KMS-11 (cell line): ENCODE results near the gene IGHMBP2.

Experiments used
- H2AFZ ChIP-seq: fragments of 200-600 bp; sonication (generic); 2 replicates; pipeline ENCODE4 v1.6.1; 2016; ENCODE audit warnings: antibody characterized with exemption, mixed run types, low read depth
- H3K27ac ChIP-seq: fragments of 200-600 bp; sonication (generic); 2 replicates; pipeline ENCODE4 v1.6.1; 2016; ENCODE audit warnings: mild to moderate bottlenecking, mixed run types
- H3K27me3 ChIP-seq: fragments of 200-600 bp; sonication (generic); 2 replicates; pipeline ENCODE4 v1.6.1; 2017; ENCODE audit warnings: mild to moderate bottlenecking, low read depth, mixed run types, moderate library complexity; ENCODE audit not compliant: insufficient read depth
- H3K36me3 ChIP-seq: fragments of 200-600 bp; sonication (generic); 2 replicates; pipeline ENCODE4 v1.6.1; 2017; ENCODE audit warnings: mild to moderate bottlenecking, mixed run types; ENCODE audit not compliant: insufficient read depth
- H3K4me1 ChIP-seq: fragments of 200-600 bp; sonication (generic); 2 replicates; pipeline ENCODE4 v1.6.1; 2016; ENCODE audit warnings: mild to moderate bottlenecking, low read depth, mixed run types; ENCODE audit not compliant: poor library complexity, severe bottlenecking
- H3K4me2 ChIP-seq: fragments of 200-600 bp; sonication (generic); 2 replicates; pipeline ENCODE4 v1.7.0; 2016; ENCODE audit warnings: mild to moderate bottlenecking, mixed run types
- H3K4me3 ChIP-seq: fragments of 200-600 bp; sonication (generic); IDR thresholded peaks from 2 replicates; pipeline ENCODE4 v1.6.1; 2017; ENCODE audit warnings: low read depth, low read length, mixed read lengths; ENCODE audit not compliant: insufficient read depth
- H3K79me2 ChIP-seq: fragments of 200-600 bp; sonication (generic); 2 replicates; pipeline ENCODE4 v1.6.1; 2016; ENCODE audit warnings: low read depth, mixed run types; ENCODE audit not compliant: insufficient read depth
- H3K9ac ChIP-seq: fragments of 200-600 bp; sonication (generic); 2 replicates; pipeline ENCODE4 v1.6.1; 2016; ENCODE audit warnings: mild to moderate bottlenecking, mixed run types
- H4K20me1 ChIP-seq: fragments of 200-600 bp; sonication (generic); 2 replicates; pipeline ENCODE4 v1.6.1; 2016; ENCODE audit warnings: mild to moderate bottlenecking, mixed run types; ENCODE audit not compliant: insufficient read depth
- CTCF ChIP-seq: fragments of 200-600 bp; sonication (generic); conservative IDR thresholded peaks from 2 replicates; pipeline ENCODE4 v1.6.1; 2017; ENCODE audit warnings: low read depth, mild to moderate bottlenecking, antibody characterized with exemption, low read length, moderate library complexity, mixed read lengths

Gene IGHMBP2

GRCh38 chr11:68978626-68978930, 74.9 kb downstream of the IGHMBP2 start:
- Histone ChIP-seq H3K9ac (no peak overlapping the region), H2AFZ (no peak overlapping the region), H3K4me3 (no peak overlapping the region), H3K27me3 (peaks cover 8% of the 10 kb centered on the region), H3K79me2 (no peaks in the 10 kb centered on the region), H3K27ac (no peak overlapping the region), H4K20me1 (no peaks in the 10 kb centered on the region), H3K4me2 (no peak overlapping the region), H3K36me3 (no peaks in the 10 kb centered on the region), H3K4me1 (no peaks in the 10 kb centered on the region)
- TF ChIP-seq CTCF, result no peak

DNA sequence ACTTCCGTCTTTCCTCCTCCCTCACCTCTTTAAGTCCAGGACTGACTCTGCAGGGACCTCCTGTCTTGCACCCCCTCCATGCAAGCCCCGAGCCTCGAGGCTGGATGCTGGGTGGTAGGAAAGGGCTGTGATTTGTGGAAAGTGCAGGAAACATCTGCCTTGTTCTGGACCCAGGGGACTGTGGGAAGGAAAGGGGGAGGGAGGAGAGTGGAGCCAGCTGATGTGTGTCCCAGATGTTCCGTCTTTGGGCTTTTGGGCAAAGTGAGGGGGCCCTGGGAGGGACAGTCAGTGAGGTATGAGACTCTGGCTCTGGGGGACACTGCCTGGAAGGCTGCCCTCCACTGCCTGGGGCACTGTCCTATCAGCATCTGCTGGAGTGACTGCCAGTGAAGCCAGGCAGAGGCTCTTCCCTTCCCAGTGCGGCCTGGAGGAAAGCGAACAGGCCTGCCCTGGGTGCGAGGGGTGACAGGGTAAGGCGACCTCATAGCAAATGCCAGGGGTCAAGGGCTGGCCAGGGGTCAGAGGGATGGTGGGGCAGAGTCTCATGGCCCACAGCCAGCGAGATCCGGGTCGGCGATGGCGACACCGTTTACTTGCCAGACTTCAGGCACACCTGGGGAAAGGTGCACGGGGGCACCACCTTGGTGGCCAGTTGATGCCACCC, 75.4 kb downstream of the IGHMBP2 start:
- H3K4me1 ChIP-seq, result no peaks in the 10 kb centered on the region
- no peaks in the 10 kb centered on the region for H4K20me1 ChIP-seq
- no peaks in the 10 kb centered on the region for H3K79me2 ChIP-seq
- no peak overlapping the region for H3K4me3 ChIP-seq
- H3K27ac ChIP-seq, result no peak overlapping the region
- no peak overlapping the region for H3K9ac ChIP-seq
- H3K36me3 ChIP-seq, result no peaks in the 10 kb centered on the region
- H3K4me2 ChIP-seq, result no peak overlapping the region
- no peak overlapping the region for H2AFZ ChIP-seq
- TF ChIP-seq CTCF, result no peak
- peaks cover 6% of the 10 kb centered on the region for H3K27me3 ChIP-seq

DNA sequence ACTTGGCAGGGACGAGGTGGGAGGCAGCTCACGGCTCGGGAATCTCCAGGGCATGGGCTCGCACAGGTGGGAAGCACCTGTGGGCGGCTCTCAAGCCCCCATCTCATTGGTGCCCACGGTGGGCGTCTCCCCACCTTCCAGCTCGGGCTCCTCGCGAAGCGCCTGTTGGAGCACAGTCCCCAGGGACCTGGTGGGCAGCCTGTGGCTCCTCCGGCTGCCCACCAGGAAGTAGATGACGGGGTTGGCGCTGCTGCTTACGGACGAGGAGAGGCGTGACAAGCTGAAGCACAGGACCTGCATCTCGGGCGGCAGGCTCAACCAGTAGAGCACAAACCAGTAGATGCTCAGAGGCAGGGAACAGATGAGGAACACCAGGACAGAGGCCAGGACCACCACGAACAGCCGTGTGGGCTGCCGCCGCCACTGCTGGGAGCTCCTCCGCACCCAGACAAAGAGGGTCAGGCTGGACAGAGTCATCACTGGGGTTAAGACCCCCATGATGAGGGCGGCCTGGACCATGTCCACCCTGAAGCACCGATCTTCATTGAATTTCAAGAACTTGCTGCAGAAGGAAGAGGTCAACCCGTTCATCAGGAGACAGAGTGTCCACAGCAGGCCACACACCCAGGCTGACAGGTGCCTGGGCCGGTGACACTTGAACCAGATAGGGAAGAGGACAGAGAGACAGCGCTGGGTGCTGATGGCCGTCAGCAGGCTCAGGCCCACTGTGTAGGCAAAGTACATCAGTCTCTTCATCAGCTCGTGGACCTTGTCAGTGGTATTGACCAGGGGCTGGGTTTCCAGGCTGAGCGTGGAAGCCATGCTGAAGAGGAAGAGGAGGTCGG, 76.5 kb downstream of the IGHMBP2 start:
- Histone ChIP-seq H3K27me3 (peaks cover 6% of the 10 kb centered on the region), H3K4me2 (no peak overlapping the region), H3K36me3 (no peaks in the 10 kb centered on the region), H3K9ac (no peak overlapping the region), H2AFZ (no peak overlapping the region), H3K4me3 (no peak overlapping the region), H3K27ac (no peak overlapping the region), H3K79me2 (no peaks in the 10 kb centered on the region), H4K20me1 (no peaks in the 10 kb centered on the region), H3K4me1 (no peaks in the 10 kb centered on the region)
- no peak for TF ChIP-seq CTCF

DNA sequence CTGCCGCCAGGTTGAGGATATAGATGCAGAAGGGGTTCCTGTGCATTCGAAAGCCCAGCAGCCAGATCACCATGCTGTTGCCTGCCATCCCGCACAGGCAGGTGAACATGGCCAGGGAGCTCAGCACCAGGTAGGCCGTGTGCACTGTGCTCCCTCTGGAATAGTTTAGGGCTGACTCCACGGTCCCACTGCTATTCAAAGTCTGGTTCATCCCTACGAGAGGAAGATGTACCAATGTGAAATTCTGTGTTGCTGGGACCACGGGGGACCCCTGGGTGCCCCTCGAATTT, 77.0 kb downstream of the IGHMBP2 start, which contains the start of gene MRGPRD:
Gene MRGPRD, minus strand, starts transcription at position 211 of the 290 bp plus-strand sequence. Its CDS starts 0 bp downstream, at position 211.
- TF ChIP-seq CTCF, result no peak
- Histone ChIP-seq H3K4me2 (no peak within 1 kb of the TSS), H3K27ac (no peak within 1 kb of the TSS), H2AFZ (no peak within 1 kb of the TSS), H3K4me1 (no peaks in the 10 kb centered on the region), H3K36me3 (no peaks in the 10 kb centered on the region), H4K20me1 (no peaks in the 10 kb centered on the region), H3K79me2 (no peaks in the 10 kb centered on the region), H3K4me3 (no peak within 1 kb of the TSS), H3K9ac (no peak within 1 kb of the TSS), H3K27me3 (peaks cover 6% of the 10 kb centered on the region)
